Lung (tissue), 12 donors: ENCODE results near the gene C12orf54. TPM values are rescaled to one million over a fixed set of nuclear protein-coding genes. Genes with fewer than 3 reads are reported as not detected.
"Not testable (repeated sequence)": the region's sequence is repeated elsewhere in the genome, so short reads cannot be mapped to it uniquely, and the experiment has no call there.

Source experiments
- ATAC-seq: fragments of 200-7000 bp; cut with Tn5 transposase; one replicate; pipeline ENCODE4 v1.9.1; 2020; ENCODE audit warnings: moderate number of reproducible peaks; ENCODE audit not compliant: insufficient read depth, low FRiP score
- DNase-seq, 3 donors: peaks; one replicate each; pipeline ENCODE4 v3.0.0-alpha.2; 2013 to 2017
- H3K27ac ChIP-seq, 2 donors: one replicate each; pipeline ENCODE4 v1.5.1; 2013; ENCODE audit warnings: mild to moderate bottlenecking in 2 of 2, moderate library complexity in 2 of 2, control low read depth in 1 of 2, inconsistent platforms in 1 of 2, low read depth in 1 of 2, low read length in 1 of 2
- H3K27me3 ChIP-seq, 3 donors: one replicate each; pipeline ENCODE4 v1.5.1; 2013; ENCODE audit warnings: low read length in 2 of 3; ENCODE audit not compliant: control insufficient read depth in 3 of 3, insufficient read depth in 3 of 3
- H3K36me3 ChIP-seq, 4 donors: one replicate each; pipeline ENCODE4 v1.5.1; 2013; ENCODE audit warnings: low read length in 4 of 4, mild to moderate bottlenecking in 1 of 4, moderate library complexity in 1 of 4; ENCODE audit not compliant: control insufficient read depth in 4 of 4, insufficient read depth in 4 of 4
- H3K4me1 ChIP-seq, 5 donors: one replicate each; pipeline ENCODE4 v1.5.1; 2013; ENCODE audit warnings: low read length in 5 of 5, mild to moderate bottlenecking in 2 of 5, moderate library complexity in 1 of 5; ENCODE audit not compliant: control insufficient read depth in 5 of 5, insufficient read depth in 5 of 5
- H3K4me3 ChIP-seq: one replicate; pipeline ENCODE4 v1.5.1; 2013; ENCODE audit warnings: mild to moderate bottlenecking, control low read depth, moderate library complexity
- H3K9ac ChIP-seq, 2 donors: one replicate each; pipeline ENCODE4 v1.5.1; 2013; ENCODE audit warnings: low read length in 2 of 2, control low read depth in 1 of 2; ENCODE audit not compliant: insufficient read depth in 1 of 2
- H3K9me3 ChIP-seq, 4 donors: one replicate each; pipeline ENCODE4 v1.5.1; 2013; ENCODE audit warnings: low read length in 3 of 4, mild to moderate bottlenecking in 1 of 4, moderate library complexity in 1 of 4; ENCODE audit not compliant: control insufficient read depth in 4 of 4, insufficient read depth in 3 of 4
- WGBS, 2 donors: extraction: QIAGEN DNeasy Blood & Tissue Kit; methylation state at CpG; one replicate each; pipeline ENCODE4 v1.1.7; 2013; 5-methylcytosine and 5-hydroxymethylcytosine counted together
- polyA plus RNA-seq, 2 donors: library from polyadenylated mRNA; stranded (reverse); fragments of 200-250 nt; gene quantifications; one replicate each; pipeline ENCODE4 v1.2.1, GENCODE V29; 2013
- total RNA-seq, 2 donors: library from RNA; depleted of rRNA in 1 of 2; stranded (reverse); fragments of >200 nt in 1 of 2; gene quantifications; one replicate each; pipeline ENCODE4 v1.2.1, GENCODE V29; 2014 to 2021
- TF ChIP-seq, protein P1 (sequence below): IDR thresholded peaks from 2 replicates; pipeline ENCODE4 v1.5.1; 2012; ENCODE audit warnings: mild to moderate bottlenecking; ENCODE audit errors: control extremely low read depth, extremely low read depth
- donor health status: control.
- donor health status: control.
- donor health status: Bipolar disorder and iron deficiency.
- donor health status: healthy.
- donor health status: DM: yes; HTN: yes; CAD: no.

C12orf54 gene
- total and polyA plus RNA-seq, 4 donors, result 0.21 to 1.5 (median 0.37) TPM

DNA sequence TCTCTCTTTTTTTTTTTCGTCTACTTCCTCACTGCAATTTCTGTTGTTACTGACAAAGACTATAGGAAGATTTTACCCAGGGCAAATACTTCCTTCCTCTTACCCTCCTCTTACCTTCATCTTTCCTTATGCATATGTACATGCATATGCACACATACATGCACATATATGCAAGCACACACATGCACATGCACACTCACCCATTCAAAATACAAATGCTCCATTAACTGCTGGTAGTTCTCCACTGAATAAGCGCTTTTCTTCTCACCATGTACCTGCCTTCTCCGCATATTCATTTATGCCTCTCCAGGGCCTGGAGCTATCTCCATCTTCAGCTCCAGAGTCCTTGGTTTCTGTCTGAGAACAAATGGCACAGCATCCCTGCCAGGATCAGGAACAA is 632 bp downstream of the C12orf54 start:
- ATAC-seq, result no peak
- 76 to 87% methylated on average over 3 of the region's 3 CpGs for WGBS, 2 donors
- H3K27me3 ChIP-seq, result no peaks in the 10 kb centered on the region

DNA sequence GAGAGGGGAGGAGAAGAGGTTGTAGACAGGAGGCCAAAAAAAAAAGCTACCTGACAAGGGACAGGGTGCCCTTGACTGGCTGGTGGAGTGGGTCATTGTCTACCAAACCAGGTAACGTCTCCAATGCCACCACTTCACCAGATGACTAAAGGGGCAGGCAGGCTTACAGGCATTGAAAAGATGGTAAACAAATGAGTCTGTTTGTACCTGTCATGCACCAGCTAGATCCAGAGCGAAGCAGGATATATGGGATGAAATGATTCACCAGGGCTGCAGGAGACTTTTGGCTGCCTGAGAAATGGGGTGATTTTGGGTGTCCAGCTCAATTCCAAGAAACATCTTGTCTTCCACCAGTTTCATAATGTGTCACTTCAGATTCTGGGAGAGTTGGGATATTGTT is 4.0 kb downstream of the C12orf54 start:
- no peak for ATAC-seq
- DNase-seq, result no peak
- TF ChIP-seq, protein P1, sequence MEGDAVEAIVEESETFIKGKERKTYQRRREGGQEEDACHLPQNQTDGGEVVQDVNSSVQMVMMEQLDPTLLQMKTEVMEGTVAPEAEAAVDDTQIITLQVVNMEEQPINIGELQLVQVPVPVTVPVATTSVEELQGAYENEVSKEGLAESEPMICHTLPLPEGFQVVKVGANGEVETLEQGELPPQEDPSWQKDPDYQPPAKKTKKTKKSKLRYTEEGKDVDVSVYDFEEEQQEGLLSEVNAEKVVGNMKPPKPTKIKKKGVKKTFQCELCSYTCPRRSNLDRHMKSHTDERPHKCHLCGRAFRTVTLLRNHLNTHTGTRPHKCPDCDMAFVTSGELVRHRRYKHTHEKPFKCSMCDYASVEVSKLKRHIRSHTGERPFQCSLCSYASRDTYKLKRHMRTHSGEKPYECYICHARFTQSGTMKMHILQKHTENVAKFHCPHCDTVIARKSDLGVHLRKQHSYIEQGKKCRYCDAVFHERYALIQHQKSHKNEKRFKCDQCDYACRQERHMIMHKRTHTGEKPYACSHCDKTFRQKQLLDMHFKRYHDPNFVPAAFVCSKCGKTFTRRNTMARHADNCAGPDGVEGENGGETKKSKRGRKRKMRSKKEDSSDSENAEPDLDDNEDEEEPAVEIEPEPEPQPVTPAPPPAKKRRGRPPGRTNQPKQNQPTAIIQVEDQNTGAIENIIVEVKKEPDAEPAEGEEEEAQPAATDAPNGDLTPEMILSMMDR, result no peak
- H3K9me3 ChIP-seq, result peaks cover 0 to 2% (median 0%) of the 10 kb centered on the region in 4 donors
- no peaks in the 10 kb centered on the region for H3K4me1 ChIP-seq
- H3K36me3 ChIP-seq, result no peaks in the 10 kb centered on the region
- H3K4me3 ChIP-seq, result no peak overlapping the region
- H3K27me3 ChIP-seq, result peaks cover 0 to 2% (median 0%) of the 10 kb centered on the region in 3 donors
- H3K27ac ChIP-seq, result no peak overlapping the region
- H3K9ac ChIP-seq, result no peak overlapping the region
- 83 to 84% methylated on average over 2 of the region's 2 CpGs for WGBS, 2 donors

More for the DNA sequence above, 632 bp downstream of the C12orf54 start:
- Histone ChIP-seq H3K4me1 (no peaks in the 10 kb centered on the region), H3K36me3 (no peaks in the 10 kb centered on the region), H3K4me3 (no peak overlapping the region), H3K27ac (no peak overlapping the region), H3K9me3 (peaks cover 0 to 2% (median 0%) of the 10 kb centered on the region in 4 donors), H3K9ac (no peak overlapping the region)
- no peak for DNase-seq
- TF ChIP-seq, protein P1, result no peak

DNA sequence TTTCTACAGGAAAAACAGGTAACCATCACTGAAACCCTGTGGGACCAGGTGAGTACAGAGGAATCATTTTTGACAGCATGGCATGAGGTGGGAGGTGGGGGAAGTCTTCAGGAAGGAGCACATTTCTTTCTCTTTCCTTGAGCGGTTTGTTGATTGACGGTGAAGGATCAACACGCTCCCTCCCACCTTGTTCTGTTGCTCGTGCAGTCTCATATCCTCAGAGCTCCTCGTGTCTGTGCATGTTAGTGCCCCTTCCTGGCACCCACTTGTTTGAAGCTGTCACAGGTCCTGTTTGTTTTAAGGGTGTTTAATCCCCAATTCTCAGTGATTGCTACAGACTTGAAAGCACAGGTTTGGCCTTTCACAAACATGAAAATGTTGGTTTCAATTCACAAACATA is 4.4 kb downstream of the C12orf54 start:
- H3K27me3 ChIP-seq, result peaks cover 0 to 2% (median 0%) of the 10 kb centered on the region in 3 donors
- 51 to 61% methylated on average over 5 of the region's 5 CpGs for WGBS, 2 donors
- TF ChIP-seq, protein P1, result no peak
- H3K36me3 ChIP-seq, result no peaks in the 10 kb centered on the region
- no peak overlapping the region for H3K9ac ChIP-seq
- no peak overlapping the region for H3K4me3 ChIP-seq
- no peak overlapping the region for H3K27ac ChIP-seq
- H3K4me1 ChIP-seq, result no peaks in the 10 kb centered on the region
- no peak for DNase-seq
- no peak for ATAC-seq
- H3K9me3 ChIP-seq, result peaks cover 0 to 2% (median 0%) of the 10 kb centered on the region in 4 donors

DNA sequence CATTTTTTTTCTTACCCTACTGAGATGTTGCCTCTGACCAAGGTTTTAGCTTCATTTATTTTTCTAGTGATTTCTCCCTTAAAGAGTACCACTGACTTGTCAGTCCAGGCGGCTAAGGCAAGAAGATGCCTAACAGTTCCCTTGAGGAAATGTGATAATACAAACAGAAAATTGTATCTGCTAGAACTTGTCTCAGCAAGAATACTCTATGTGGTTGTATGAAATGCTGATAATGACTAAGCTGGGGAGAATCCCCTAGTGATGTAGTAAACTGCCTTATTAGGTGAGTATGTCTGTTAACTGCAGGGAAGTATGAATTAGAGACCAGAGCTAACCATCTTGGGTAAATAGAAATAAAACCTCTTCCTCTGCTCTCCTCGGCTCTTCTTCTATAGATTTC is 6.7 kb downstream of the C12orf54 start:
- TF ChIP-seq, protein P1, result no peak
- no peaks in the 10 kb centered on the region for H3K4me1 ChIP-seq
- H3K36me3 ChIP-seq, result no peaks in the 10 kb centered on the region
- no peak overlapping the region for H3K4me3 ChIP-seq
- no peak overlapping the region for H3K9ac ChIP-seq
- DNase-seq, result no peak
- ATAC-seq, result no peak
- H3K9me3 ChIP-seq, result no peaks in the 10 kb centered on the region
- 84 to 91% methylated on average over 2 of the region's 2 CpGs for WGBS, 2 donors
- H3K27me3 ChIP-seq, result peaks cover 0 to 2% (median 0%) of the 10 kb centered on the region in 3 donors
- H3K27ac ChIP-seq, result no peak overlapping the region

DNA sequence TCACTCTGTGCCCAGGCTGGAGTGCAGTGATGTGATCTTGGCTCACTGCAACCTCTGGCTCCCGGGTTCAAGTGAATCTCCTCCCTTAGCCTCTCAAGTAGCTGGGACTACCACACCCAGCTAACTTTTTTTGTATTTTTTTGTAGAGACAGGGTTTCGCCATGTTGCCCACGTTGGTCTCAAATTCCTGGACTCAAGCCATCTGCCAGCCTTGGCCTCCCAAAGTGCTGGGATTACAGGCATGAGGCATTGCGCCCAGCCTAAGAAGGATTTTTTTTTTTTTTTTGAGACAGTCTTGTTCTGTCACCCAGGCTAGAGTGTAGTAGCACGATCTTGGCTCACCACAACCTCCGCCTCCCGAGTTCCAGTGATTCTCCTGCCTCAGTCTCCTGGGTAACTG is 7.2 kb downstream of the C12orf54 start:
- H3K27ac ChIP-seq, H3K4me3 ChIP-seq, H3K27me3 ChIP-seq, H3K9ac ChIP-seq, H3K9me3 ChIP-seq, ATAC-seq, H3K36me3 ChIP-seq, DNase-seq, H3K4me1 ChIP-seq: not testable (repeated sequence)
- 82 to 85% methylated on average over 7 of the region's 7 CpGs for WGBS, 2 donors
